HG02884 (cell line): ENCODE data around the gene RACGAP1.

Experiments used
- ATAC-seq: cut with Tn5 transposase; IDR thresholded peaks from one replicate; pipeline ENCODE4 v1.9.1; 2021; ENCODE audit warnings: mild to moderate bottlenecking, moderate library complexity; ENCODE audit not compliant: unreplicated experiment

Gene RACGAP1

DNA sequence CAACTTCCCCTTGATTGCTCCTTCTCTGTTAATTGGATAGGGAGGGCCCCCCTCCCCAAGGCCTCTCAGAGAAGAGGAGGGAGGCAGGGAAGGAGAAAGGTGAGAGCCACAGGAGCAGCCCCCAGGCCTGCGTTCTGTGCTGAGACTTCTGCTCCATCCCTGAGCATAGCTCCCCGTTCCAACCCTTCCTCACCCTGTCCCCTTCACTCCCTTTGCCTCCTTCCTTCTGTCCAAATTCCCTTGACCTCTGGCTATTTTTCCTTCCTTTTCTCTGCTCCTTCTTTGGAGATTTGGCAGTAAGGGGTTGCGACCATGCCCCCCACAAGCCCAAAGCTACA lies 31.3 kb upstream of the RACGAP1 start:
- no peak for ATAC-seq

DNA sequence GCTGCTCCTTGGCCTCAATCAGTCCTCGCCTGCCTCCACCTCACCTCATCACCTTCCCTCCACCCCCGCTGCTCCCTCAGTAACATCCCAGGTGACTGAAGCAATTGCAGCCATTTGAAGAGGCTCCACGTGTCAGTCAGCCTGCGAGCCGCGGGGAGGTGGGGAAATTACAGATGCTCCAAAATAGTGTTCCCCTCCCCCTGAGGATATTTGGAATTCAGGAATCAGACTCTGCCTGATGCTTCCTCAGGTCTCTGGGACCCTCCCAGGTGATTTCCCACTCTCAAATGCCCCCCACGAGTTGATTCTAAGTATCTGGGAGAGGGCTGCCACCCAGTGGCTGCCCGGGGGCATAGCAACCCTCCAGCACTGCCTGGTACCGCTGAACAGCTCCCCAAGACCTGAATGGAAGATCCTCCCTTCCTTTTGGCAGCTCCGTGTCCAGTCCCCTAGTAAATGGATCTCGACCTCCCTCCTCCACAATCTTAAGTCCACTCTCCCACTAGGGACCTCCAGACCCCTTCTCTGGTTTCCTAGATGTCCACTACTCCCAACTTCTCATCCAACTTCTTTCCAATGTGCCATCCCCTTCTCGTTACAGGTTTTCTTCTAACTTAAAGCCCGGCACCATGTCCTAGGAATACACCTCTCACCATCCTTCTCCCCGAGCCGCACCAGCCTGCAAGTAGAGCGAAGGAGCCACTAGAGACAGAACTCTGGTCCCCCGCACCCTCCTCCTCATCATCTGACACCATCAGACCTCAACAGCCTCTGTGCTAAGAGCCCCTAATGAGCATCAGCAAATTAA lies 30.7 kb upstream of the RACGAP1 start:
- ATAC-seq, result no peak

DNA sequence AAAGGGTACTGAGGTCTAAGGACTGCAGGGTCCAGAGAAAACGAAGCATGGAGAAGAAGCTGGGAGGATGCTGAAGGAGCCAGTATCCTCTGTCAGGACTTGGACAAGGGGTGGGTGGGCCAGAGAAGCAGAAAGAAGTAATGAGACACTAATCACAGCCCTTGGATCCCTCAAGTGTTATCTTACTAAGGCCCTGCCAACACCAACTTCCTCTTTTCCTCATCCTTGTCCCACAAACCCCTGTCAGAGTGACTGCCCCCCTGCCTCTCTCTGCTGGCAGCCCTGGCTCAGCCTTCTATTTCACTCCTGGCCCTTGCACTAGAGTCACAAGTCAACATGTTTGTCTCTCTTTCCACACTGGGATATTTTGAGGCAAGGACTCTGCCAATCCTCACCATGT lies 28.3 kb upstream of the RACGAP1 start:
- ATAC-seq, result no peak

DNA sequence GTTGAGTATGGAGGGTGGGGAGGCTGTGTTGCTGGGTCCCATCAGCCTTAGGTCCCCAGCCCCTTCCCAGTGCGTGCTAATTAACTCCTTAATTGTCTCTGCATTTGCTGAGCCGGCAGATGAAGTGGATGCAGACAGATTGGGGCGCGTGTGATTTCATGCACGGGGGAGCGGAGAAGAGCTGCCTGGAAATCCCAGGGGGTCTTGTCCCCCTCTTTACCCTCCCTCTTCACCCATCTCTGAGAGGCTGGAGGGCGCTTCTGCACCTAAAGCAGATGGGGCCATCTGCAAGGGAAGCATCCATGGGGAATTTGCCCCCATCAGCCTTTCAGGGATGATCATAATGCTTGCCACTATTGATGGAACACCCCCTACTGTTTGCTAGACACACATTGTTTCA lies 27.7 kb upstream of the RACGAP1 start:
- no peak for ATAC-seq

DNA sequence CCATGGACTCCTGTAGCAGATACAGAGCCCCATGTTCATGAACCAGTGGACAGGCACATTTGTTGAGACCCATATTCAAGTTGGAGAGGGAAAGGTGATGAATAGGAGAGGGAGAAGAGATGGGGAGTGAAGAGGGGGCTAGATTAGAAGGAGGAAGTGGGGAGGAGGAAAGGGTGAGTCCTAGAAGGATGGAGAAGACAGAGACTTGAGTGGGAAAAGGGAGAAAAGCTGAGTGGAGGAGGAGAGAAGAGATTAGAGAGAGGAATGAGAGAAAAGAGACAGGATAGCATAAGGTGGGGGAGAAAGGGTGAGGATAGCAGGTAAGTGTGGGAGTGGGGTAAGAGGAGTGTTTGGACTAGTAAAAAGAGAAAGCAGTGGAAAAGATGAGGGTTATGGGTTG lies 27.2 kb upstream of the RACGAP1 start:
- ATAC-seq, result no peak

DNA sequence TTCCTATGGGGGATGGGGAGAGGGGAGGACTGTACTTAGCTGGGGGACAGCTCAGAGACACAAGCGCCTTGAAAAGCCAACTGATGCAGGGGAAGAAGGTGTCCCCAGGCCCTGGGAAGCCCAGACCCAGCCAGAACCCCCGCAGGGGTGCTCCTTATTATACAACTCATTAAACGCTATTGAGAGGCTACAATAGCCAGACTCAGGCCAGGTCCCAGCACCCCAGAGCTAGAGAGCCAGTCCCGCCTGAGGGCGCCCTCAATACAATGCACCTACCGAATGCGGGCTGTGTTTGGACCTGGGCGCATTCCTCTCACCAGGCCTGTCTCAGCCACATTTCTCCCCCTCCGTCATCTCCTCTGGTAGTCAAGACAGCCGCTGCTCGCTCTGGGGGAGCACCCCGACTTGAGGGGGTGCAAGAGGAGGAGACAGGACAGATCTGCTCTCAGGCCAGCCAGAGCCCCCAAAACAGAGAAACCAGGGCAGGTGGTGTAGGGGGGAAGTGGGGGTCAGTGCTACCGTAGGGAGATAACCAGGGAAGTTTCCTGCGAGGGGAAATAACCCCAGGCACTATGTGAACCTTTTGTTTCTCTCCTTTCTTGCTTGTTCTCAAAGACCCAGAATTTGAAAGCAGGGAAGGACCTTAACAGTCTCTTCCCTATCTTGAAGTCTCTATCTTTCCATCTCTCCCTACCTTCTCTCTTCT lies 26.0 kb upstream of the RACGAP1 start:
- ATAC-seq, result no peak

DNA sequence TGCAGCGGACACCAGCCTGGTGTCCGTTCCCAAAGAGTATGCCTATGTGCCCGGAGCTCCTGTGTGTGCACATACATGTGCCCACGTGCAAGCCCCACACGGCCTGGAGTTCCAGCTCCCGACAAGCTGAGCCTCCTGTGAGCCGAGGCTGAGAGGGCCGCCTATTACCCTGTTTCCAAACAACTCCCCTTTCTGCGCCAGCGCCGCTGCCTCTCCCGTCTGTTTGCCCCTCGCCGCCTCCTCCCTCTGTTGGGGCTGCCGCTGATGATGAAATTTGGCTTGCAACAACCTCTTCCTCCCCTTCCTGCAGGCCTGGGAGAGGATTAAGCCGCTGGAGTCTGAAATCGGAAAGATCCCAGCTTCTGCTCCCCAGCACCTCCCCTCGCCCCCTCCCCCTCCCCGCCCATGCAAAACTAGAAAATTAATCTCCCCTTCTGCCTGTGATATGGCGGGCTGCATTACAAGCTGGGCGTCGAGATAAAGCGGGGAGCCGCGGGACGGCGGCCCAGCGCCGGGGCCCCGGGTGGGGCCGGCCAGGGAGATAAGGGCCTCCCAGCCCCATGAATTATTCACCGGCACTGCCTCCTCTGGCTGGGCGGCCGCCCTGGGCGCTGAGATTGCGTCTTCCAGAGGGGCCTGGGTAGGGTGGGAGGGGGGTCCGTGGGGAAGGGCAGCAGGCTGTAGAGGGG lies 25.3 kb upstream of the RACGAP1 start:
- ATAC-seq, result no peak

DNA sequence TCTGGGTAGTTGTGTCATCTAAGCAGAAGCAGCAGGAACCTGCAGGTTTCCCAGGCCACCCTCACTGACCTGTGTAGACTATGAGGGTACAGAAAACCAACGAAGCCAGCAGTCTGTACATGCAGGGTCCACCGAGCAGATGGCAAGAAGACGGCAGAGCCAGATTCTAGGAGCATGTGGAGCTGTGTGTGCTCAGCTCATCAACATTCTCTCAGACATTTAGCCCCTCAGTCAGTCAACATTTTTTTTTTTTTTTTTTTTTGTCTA lies 24.8 kb upstream of the RACGAP1 start:
- no peak for ATAC-seq

DNA sequence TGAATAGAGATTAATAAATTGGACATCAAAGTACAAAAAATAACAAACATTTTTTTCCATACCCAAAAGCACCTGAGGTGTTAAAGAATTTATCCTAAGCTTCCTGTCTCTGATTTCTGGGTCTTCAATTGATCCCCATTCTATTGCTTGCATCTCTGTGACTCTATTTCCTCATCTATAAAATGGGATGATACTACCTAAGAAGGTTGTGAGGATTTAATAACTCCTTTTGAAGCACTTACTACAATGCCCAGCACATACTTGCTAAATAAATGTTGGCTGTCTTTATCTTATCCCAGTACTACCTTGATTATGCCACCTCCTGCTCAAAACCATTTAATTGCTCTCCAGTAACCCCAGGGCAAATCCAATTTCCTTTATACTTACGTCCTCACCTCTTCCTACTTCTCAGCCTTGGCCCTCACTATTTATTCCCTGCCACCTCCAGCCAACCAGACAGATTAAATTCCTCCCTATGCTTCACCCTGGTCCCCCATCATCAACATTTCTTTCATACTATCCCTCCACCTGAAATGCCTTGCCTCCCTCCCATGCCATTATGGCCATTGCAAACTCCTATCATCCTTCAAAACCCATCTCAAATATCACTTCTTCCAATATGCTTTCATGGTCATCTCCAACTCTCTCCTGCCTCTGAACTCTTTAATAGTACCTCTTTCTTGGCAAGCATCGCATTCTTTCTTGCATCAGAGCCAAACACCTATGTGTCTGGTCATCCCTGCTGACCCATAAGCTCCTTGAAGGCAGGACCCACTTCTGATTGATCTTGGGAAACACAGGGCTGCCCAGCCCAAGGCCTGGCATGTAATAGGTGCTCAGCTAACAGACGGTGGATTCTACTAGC lies 24.2 kb upstream of the RACGAP1 start:
- no peak for ATAC-seq

DNA sequence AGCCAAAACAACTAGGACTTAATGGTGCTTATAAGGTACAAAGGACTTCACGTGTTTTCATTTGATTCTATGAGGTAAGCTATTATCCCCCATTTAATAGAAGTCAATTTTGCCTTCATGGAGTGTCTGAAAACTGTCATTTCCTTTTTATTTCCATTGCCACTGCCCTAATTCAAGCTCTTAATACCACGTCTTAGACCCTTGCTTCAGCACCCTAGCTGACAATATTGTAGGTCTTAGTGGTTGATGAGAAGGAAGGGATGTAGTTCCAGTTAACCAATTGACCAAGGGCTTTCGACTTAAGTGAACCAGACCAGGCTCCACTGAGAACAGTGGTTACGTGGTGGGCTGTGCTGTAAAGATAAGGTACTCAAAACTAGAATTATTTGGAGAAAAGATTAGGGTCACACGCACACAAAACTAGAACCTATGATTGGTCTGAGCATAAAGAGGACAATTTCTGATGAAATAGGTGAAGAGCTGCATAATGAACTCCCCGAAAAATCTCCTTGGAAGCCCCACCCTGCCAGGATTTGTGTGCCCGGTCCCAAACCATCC lies 22.5 kb upstream of the RACGAP1 start:
- no peak for ATAC-seq

DNA sequence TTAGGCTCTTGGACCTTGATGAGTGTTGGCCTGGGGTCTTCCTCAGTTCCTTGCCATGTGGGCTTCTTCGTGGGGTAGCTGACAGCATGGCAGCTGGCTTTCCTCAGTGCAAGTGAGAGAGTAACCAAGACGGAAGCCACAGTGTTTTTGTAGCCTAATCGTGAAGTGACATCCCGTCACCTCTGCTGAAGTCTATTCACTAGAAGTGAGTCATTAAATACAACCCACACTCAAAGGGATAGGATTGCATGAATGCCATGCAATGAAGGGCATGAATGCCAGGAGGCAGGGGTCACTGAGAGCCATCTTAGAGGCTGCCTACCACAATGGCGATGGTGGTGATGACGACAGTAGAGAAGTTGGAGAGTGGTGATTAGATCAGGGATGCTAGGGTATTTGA lies 18.6 kb upstream of the RACGAP1 start:
- no peak for ATAC-seq

DNA sequence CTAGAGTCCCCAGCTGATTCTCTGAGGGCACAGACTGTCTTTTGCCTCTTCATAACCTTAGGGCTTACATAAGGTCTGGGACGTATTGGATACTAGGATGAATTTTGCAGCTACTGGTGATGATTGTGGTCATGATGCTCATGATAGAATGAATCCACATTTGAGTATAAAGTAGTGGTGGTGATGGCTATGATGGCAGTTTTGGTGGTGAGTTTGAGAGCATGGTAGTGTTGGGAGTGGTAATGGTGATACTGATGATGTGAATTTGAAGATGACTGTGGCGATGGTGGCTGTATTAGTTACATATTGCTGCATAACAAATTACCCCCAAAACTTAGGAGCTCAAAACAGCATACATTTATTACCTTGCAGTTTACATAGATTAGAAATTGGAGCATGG lies 18.0 kb upstream of the RACGAP1 start:
- ATAC-seq, result no peak

DNA sequence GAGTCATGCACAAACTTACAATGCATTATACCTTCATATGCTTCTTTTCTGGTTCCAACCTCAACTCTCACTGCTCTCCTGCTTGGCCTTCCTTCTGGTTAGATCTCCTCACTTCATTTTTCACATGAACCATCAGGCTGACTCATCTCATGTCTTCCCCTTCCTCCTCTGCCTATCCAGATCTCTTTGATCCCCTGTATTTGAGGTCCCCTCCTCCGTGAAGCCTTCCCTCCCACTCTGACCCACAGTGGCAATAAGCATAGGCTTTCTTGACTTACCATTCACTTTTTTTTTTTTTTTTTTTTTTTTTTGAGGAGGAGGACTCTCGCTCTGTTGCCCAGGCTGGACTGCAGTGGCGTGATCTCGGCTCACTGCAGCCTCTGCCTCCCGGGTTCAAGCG lies 17.4 kb upstream of the RACGAP1 start:
- no peak for ATAC-seq

DNA sequence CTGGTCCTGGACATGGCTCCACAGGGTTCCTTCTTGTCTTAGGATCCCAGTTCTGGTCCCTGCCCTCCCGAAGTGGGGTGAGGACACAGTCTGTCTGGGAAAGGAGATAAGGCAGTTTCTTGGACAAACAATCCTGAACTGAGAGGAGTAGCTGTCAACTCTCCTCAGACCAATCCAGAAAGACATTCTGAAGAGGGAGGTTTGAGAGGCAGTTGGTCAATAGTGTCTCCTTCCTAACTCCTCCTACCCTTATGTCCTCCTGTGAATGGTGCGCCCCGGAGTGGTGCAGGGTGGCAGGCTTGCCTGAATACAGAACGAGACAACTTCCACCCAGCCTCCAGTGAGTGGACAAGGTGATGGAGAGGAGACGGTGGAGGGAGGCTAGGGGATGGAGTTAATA lies 16.7 kb upstream of the RACGAP1 start:
- no peak for ATAC-seq

DNA sequence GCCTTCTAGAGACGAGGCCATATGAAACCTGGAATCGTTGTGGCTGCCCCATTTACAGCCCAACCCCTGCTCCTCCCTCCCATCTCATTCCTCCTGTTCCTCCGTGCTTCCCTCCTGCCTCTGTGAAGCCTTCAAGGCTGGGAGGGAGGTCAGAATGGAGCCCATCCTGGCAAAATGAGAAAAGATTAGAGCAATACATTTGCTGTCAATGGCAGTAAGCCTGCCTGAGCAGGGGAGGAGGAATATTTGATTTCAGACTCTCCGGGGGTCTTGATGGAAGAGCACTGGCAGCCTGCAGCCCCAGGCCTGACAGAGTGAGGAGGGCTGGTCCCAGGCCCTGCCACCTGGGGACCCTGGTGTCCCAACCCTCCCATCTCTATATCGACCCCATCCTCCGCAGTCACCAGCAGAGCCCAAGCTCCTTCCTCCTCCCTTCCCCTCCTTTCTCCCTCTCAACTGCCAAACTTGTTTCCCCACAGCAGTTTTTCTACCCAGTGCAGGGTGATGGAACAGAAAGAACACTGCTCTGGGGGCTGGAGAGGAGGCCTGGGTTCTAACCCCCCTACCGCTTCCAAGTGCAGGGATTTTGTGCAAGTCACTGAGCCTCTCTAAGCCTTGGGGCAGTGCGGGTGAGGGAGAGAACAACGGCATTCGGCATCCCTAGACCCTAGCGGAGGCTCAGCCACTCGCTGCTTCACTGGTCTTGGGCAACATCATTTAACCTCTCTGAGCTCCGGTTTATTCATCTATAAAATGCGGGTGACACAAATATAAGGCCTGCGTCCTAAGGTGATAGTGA lies 16.0 kb upstream of the RACGAP1 start:
- ATAC-seq, result no peak

DNA sequence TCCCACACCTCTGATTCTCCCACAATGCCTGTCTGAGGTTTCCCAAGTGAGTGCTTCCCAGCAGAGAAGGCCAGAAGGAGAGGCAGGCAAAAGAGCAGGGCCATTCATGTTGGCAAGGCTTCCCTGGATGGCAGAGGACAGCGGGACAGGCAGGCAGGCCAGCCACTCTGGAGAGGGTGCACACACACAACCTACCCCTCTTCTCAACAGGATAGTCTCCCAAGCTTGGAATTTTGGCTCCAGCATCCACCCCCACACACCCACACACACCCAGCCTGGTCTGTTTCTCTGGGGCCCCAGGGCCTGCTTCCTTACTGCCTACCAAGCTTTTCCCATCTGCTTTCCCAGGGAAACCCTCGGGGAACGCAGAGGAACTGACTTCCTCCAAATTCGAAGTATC lies 15.4 kb upstream of the RACGAP1 start:
- ATAC-seq, result no peak

DNA sequence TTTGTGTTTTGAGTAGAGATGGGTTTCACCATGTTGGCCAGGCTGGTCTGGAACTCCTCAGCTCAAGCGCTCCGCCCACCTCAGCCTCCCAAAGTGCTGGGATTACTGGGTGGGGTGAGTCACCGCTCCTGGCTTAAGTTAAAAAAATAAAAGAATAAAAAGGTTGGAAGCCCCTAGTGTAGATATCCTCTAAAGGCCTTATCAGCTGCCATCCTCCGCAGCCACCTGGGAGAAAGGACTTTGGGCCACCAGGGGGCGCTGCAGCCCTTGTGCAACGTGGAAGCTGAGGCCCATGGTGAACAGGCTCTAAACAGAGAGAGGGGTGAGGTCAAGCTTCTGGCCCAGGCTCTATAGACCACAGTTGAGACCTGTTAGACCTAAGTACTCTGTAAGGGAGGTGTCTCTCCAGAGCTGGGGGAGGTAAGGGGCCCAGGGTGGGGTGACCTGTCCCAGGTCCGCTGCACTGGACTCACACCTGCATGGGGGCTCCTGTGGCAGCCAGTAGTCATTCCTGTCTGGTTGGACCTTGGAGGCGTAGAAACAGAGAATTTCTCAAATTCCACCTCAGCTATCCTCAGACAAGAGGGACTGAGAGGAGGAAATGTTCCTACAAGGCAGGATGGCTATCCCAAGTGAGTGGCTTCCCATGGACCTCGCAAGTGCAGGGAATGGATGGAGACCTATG lies 14.0 kb upstream of the RACGAP1 start:
- ATAC-seq, result no peak

DNA sequence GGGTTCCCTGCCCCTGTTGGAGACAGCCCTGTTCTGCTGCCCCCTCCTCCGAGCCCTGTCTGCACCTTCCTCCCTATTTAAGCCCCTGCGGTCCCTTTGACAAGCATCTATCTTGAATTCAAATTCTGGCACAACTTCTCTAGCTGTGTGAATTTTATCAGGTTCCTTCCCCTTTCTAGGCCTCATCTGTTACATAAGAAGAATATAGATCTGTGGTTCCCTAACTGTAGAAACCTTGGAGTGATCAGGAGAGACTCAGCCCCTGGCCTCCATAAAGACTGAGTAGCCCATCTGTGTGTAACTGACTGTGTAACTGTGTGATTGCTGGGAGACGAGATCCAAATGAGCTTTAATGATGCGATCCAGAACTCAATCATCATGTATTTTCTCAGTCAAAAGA lies 13.0 kb upstream of the RACGAP1 start:
- ATAC-seq, result no peak

DNA sequence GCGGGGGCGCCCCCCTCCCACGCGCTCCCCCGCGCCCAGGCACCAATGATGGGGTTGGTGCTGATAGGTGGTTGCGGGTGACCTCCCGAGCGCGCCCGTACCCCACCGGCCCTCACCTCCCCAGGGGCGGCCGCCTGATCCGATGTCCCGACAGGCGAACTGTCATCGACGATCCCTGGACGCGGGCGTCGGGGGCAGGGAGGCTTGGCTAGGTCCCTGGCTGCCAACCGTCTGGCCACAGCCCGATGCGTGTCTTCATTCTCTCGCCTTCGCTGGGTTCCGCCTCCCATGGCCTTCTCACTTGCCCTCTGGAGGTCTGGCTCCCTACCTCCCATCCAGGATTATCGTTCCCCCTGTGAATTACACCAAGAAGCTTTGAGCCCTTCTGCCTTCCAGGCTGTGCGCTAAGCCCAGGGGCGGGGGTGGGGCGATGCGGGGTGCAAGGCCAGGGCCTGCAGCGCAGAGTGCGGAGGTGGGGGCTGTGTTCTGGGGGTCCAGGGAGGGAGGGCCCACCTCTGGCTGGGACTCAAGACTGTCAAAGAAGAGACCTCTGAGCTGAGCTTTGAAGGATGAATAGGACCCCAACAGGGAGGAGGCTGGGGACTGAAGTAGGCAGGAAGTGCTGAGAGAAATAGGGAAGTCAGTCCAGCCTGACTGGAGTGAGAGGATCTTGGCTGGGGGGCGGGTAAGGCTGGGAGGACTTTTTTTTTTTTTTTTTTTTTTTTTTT lies 7.7 kb upstream of the RACGAP1 start:
- no peak for ATAC-seq
